Smooth muscle cell (in vitro differentiated cells): Measurements from ENCODE around the gene TREH. TPM values are rescaled to one million over a fixed set of nuclear protein-coding genes. Genes with fewer than 3 reads are reported as not detected.

Experiments
- DNase-seq: peaks from one replicate; lab custom pipeline; 2025; ENCODE audit not compliant: unreplicated experiment; lab: John Stamatoyannopoulos, UW
- H2AFZ ChIP-seq: fragments of 200-600 bp; sonication (generic); 2 replicates; pipeline ENCODE4 v1.6.0; 2016; ENCODE audit warnings: antibody characterized with exemption, low read depth, mild to moderate bottlenecking
- H3F3A ChIP-seq: fragments of 200-600 bp; sonication (generic); 2 replicates; pipeline ENCODE4 v1.6.0; 2017; ENCODE audit warnings: antibody characterized with exemption, low read depth
- H3K27ac ChIP-seq: fragments of 200-600 bp; sonication (generic); 2 replicates; pipeline ENCODE4 v1.5.1; 2016; ENCODE audit warnings: low read depth, mild to moderate bottlenecking
- H3K27me3 ChIP-seq: fragments of 200-600 bp; sonication (generic); 2 replicates; pipeline ENCODE4 v1.6.1; 2016; ENCODE audit warnings: low read depth, mild to moderate bottlenecking
- H3K36me3 ChIP-seq: fragments of 200-600 bp; sonication (generic); 2 replicates; pipeline ENCODE4 v1.5.1; 2016; ENCODE audit warnings: low read depth
- H3K4me1 ChIP-seq: fragments of 200-600 bp; sonication (generic); 2 replicates; pipeline ENCODE4 v1.5.1; 2016; ENCODE audit warnings: low read depth
- H3K4me2 ChIP-seq: fragments of 200-600 bp; sonication (generic); 2 replicates; pipeline ENCODE4 v1.6.0; 2016; ENCODE audit warnings: mild to moderate bottlenecking
- H3K4me3 ChIP-seq: fragments of 200-600 bp; sonication (generic); 2 replicates; pipeline ENCODE4 v1.5.1; 2016; ENCODE audit warnings: mild to moderate bottlenecking
- H3K79me2 ChIP-seq: fragments of 200-600 bp; sonication (generic); 2 replicates; pipeline ENCODE4 v1.6.0; 2016; ENCODE audit warnings: low read depth, mild to moderate bottlenecking
- H3K9ac ChIP-seq: fragments of 200-600 bp; sonication (generic); 2 replicates; pipeline ENCODE4 v1.6.0; 2016; ENCODE audit warnings: low read depth
- H3K9me3 ChIP-seq: fragments of 200-600 bp; sonication (generic); replicated peaks from 2 replicates; pipeline ENCODE4 v1.5.1; 2016; ENCODE audit warnings: low read depth
- H4K20me1 ChIP-seq: fragments of 200-600 bp; sonication (generic); 2 replicates; pipeline ENCODE4 v1.6.0; 2016; ENCODE audit warnings: low read depth
- WGBS: methylation state at CpG from one replicate; pipeline ENCODE4 v1.1.7; 2016; ENCODE audit warnings: low lambda C conversion rate; 5-methylcytosine and 5-hydroxymethylcytosine counted together
- polyA plus RNA-seq: library from polyadenylated mRNA; unstranded; fragments of >200 nt; fragmentation: Nextera tagmentation; extraction: Ambion mirVana; gene quantifications from 2 replicates; pipeline ENCODE4 v1.2.1, GENCODE V29; 2016
- total RNA-seq: library from RNA; depleted of rRNA; stranded (reverse); fragments of >200 nt; gene quantifications from 2 replicates; pipeline ENCODE4 v1.2.3, GENCODE V29; 2014
- TF ChIP-seq, protein P1 (sequence below): fragments of 200-600 bp; sonication (generic); IDR thresholded peaks from 2 replicates; pipeline ENCODE4 v1.5.1; 2017; ENCODE audit warnings: borderline replicate concordance, mild to moderate bottlenecking, antibody characterized with exemption; ENCODE audit not compliant: insufficient read depth, poor library complexity, severe bottlenecking

The TREH gene
- total and polyA plus RNA-seq, 2 experiments from 2014 or later = 0.49 TPM; not detected in 1

DNA sequence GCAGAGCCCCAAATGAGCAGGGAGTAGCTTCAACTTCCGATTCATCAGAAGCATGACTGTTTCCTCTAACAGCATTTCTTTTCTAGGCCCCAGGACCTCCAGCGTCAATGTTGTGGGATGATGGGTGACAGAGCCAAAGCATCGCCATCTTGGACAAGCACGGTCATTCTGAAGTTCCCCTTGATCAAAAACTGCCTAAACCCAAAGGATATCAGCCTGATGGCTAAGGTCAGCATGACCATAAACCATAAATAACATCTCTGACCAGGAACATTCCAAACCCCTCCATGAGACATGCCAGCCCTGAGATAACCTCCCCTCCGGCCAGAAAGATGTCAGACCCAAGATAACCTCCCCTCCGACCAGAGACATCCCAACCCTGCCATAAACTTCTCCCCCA lies 28.8 kb upstream of the TREH start:
- TF ChIP-seq, protein P1, sequence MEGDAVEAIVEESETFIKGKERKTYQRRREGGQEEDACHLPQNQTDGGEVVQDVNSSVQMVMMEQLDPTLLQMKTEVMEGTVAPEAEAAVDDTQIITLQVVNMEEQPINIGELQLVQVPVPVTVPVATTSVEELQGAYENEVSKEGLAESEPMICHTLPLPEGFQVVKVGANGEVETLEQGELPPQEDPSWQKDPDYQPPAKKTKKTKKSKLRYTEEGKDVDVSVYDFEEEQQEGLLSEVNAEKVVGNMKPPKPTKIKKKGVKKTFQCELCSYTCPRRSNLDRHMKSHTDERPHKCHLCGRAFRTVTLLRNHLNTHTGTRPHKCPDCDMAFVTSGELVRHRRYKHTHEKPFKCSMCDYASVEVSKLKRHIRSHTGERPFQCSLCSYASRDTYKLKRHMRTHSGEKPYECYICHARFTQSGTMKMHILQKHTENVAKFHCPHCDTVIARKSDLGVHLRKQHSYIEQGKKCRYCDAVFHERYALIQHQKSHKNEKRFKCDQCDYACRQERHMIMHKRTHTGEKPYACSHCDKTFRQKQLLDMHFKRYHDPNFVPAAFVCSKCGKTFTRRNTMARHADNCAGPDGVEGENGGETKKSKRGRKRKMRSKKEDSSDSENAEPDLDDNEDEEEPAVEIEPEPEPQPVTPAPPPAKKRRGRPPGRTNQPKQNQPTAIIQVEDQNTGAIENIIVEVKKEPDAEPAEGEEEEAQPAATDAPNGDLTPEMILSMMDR = no peak
- Histone ChIP-seq H3K4me1 (peaks cover 6% of the 10 kb centered on the region), H3K4me2 (no peak overlapping the region), H3K79me2 (no peaks in the 10 kb centered on the region), H3F3A (no peaks in the 10 kb centered on the region), H3K27me3 (no peaks in the 10 kb centered on the region), H3K36me3 (no peaks in the 10 kb centered on the region), H4K20me1 (no peaks in the 10 kb centered on the region), H3K4me3 (no peak overlapping the region), H3K9ac (no peak overlapping the region), H3K9me3 (no peaks in the 10 kb centered on the region), H2AFZ (no peak overlapping the region), H3K27ac (no peak overlapping the region)
- 76% methylated on average over 6 of the region's 6 CpGs for WGBS
- DNase-seq = no peak

DNA sequence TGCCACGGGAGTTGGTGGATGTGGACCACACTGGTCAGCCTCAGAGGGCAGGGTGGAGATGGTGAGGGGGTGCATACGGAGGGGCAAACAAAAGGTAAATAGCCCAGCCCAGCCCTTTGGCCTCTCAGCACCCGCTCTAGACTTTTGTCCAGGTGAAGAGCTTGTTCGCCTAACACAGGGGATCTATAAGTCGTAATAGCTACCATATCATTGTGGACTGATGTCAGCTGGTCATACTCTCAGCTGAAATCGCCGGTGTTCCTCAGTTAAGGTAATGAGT lies 27.0 kb upstream of the TREH start:
- TF ChIP-seq, protein P1 = no peak
- Histone ChIP-seq H3K27me3 (no peaks in the 10 kb centered on the region), H3K36me3 (no peaks in the 10 kb centered on the region), H3K79me2 (no peaks in the 10 kb centered on the region), H3K4me1 (peaks cover 6% of the 10 kb centered on the region), H3K4me3 (no peak overlapping the region), H3K9ac (no peak overlapping the region), H3K4me2 (no peak overlapping the region), H3F3A (no peaks in the 10 kb centered on the region), H2AFZ (no peak overlapping the region), H3K9me3 (no peaks in the 10 kb centered on the region), H3K27ac (no peak overlapping the region), H4K20me1 (no peaks in the 10 kb centered on the region)
- DNase-seq = no peak
- WGBS = 93% methylated on average over 7 of the region's 7 CpGs

DNA sequence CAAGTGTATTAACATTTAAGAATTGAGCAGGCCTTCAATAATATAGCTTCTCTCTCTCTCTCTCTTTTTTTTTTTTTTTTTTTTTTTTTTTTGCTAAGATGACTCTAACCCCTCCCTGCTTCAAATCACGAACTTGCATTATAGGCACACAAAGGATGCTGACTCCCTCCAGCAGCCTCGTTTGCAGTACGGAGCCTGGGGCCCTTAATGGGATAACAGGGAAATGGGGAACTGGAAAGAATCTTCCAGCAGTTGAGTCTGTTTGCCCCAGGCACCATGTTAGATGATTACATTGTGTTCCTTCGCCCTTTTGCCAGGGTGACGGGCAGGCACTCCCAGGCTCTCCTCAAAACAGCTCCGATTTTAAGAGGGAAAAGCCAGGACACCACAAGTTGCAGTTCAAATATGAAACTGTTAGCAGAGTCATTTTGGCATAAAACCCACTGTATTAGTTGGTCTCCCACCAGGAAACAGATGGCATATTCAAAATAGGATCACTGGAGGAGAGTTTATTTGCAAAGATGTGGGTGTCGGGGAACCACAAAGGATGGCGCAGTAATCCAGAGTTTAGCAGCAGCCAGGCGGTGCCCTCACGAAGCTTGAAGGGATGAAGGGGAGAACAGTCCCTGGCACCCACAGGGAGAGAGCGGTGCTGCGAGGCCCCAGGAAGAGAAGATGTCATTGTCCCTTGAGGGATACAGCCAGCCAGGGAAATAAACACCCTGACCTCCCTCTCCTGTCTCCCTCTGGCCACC lies 26.5 kb upstream of the TREH start:
- Histone ChIP-seq H3K27me3 (no peaks in the 10 kb centered on the region), H3K9ac (no peak overlapping the region), H3K36me3 (no peaks in the 10 kb centered on the region), H3K79me2 (no peaks in the 10 kb centered on the region), H3K4me1 (peaks cover 6% of the 10 kb centered on the region), H4K20me1 (no peaks in the 10 kb centered on the region), H3K27ac (no peak overlapping the region), H3K9me3 (no peaks in the 10 kb centered on the region), H2AFZ (no peak overlapping the region), H3K4me2 (no peak overlapping the region), H3K4me3 (no peak overlapping the region), H3F3A (no peaks in the 10 kb centered on the region)
- no peak for DNase-seq
- TF ChIP-seq, protein P1 = no peak
- WGBS = 72% methylated on average over 12 of the region's 12 CpGs

DNA sequence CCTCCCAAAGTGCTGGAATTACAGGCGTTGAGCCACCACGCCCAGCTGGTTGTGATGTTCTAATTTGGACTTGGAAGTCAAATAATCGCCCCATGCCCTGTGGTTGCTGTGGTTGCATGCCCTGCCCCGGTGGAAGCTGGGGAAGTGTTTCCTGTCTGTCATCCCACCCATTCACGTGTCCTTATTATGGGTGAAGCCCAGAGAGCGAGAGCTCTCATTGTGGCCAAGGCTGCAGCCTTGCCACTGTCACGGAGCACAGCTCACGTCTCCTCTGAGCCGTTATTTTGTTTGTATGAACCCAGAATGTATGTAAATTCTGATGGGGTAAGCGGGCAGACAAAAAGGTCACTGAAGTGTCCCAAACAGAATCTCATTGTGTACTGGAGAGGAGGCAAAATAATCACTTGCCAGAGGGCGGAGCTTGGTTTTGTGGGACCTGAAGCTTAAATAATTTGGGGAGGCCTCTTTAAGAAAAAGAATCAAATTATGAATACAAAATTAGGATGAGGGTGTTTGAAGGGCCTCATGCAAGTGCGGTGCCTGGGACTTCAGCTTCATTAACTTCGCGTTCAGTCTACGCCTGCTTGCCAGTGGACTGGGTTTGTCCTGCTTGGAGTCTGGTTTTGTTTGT lies 25.8 kb upstream of the TREH start:
- H3K27ac ChIP-seq = no peak overlapping the region
- WGBS = 85% methylated on average over 15 of the region's 15 CpGs
- DNase-seq = no peak
- no peaks in the 10 kb centered on the region for H3K27me3 ChIP-seq
- H4K20me1 ChIP-seq = no peaks in the 10 kb centered on the region
- H3K4me3 ChIP-seq = no peak overlapping the region
- H3K4me2 ChIP-seq = no peak overlapping the region
- no peak overlapping the region for H3K9ac ChIP-seq
- H3K4me1 ChIP-seq = peaks cover 6% of the 10 kb centered on the region
- H2AFZ ChIP-seq = no peak overlapping the region
- no peaks in the 10 kb centered on the region for H3K36me3 ChIP-seq
- H3K9me3 ChIP-seq = no peaks in the 10 kb centered on the region
- TF ChIP-seq, protein P1 = no peak
- H3K79me2 ChIP-seq = no peaks in the 10 kb centered on the region
- H3F3A ChIP-seq = no peaks in the 10 kb centered on the region
